Choroid plexus epithelial cell (primary cell): ENCODE results near the gene TBX1.

Source experiments
- DNase-seq: peaks from one replicate; pipeline ENCODE4 v3.0.0-alpha.2; 2010; ENCODE audit warnings: low read depth
- H3K4me3 ChIP-seq: 2 replicates; pipeline ENCODE4 v1.5.1; 2011; ENCODE audit warnings: low read depth, mild to moderate bottlenecking, control low read depth, low read length, moderate library complexity
- TF ChIP-seq, protein P1 (sequence below): conservative IDR thresholded peaks from 2 replicates; pipeline ENCODE4 v1.5.1; 2011; ENCODE audit warnings: low read depth, mild to moderate bottlenecking, control low read depth, inconsistent platforms, low read length, moderate library complexity

The TBX1 gene

GRCh38 chr22:19739911-19740449 lies 20.6 kb upstream of the TBX1 start:
- TF ChIP-seq, protein P1, sequence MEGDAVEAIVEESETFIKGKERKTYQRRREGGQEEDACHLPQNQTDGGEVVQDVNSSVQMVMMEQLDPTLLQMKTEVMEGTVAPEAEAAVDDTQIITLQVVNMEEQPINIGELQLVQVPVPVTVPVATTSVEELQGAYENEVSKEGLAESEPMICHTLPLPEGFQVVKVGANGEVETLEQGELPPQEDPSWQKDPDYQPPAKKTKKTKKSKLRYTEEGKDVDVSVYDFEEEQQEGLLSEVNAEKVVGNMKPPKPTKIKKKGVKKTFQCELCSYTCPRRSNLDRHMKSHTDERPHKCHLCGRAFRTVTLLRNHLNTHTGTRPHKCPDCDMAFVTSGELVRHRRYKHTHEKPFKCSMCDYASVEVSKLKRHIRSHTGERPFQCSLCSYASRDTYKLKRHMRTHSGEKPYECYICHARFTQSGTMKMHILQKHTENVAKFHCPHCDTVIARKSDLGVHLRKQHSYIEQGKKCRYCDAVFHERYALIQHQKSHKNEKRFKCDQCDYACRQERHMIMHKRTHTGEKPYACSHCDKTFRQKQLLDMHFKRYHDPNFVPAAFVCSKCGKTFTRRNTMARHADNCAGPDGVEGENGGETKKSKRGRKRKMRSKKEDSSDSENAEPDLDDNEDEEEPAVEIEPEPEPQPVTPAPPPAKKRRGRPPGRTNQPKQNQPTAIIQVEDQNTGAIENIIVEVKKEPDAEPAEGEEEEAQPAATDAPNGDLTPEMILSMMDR: no peak
- DNase-seq: no peak
- H3K4me3 ChIP-seq: no peak overlapping the region

- TF ChIP-seq, protein P1: no peak
- DNase-seq: no peak
Measured at GRCh38 chr22:19740586-19740985, 20.0 kb upstream of the TBX1 start.

GRCh38 chr22:19741053-19741452 lies 19.5 kb upstream of the TBX1 start:
- TF ChIP-seq, protein P1: no peak
- H3K4me3 ChIP-seq: no peak overlapping the region
- no peak for DNase-seq

More at GRCh38 chr22:19740586-19740985, 20.0 kb upstream of the TBX1 start:
- H3K4me3 ChIP-seq: no peak overlapping the region

DNA sequence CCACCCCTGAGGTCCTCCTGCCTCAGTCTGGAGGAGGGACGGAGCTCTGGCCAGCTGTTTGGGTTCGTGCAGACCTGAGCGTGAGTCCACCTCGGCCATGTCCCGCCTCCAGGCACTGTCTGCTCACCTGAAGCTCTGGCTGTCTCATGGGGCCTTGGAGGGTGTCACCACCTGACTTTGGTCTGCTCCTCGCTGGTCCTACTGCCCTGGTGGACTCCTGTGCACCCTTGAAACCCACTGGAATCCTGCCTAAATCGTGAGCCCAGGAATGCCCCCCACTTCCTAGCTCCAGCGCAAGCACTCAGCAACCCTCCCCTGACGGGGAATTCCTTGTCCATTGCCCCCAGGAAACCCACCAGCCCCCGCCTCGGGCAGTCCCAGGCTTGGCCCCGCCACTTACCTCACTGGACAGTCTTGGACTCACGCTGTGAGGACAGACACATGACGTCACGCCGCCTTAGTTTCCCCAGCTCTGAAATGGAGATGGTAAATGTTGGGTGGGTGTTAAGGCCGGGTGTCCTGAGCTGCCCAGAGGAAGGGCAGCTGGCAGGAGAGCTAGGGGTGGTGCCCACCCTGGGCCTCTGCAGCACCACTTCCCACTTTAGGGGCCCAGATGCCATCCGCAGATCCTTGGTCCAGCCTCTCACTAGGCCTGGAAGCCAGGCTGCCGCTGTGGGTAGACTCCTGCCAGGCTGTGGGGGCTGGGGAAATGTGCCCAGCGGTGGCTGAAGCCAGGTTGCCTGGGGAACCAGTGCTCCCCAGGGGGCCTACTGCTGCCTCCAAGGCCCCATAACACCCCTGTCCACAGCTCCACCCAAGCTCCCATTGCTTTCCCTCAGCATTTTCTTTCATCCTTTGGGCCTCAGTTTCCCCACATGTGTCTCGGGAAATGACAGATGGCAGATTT lies 18.2 kb upstream of the TBX1 start:
- DNase-seq: no peak
- no peak overlapping the region for H3K4me3 ChIP-seq
- TF ChIP-seq, protein P1: no peak

- no peak for DNase-seq
- TF ChIP-seq, protein P1: no peak
- H3K4me3 ChIP-seq: no peak overlapping the region
Measured at GRCh38 chr22:19743081-19743480, 17.5 kb upstream of the TBX1 start.

GRCh38 chr22:19743651-19744050 lies 16.9 kb upstream of the TBX1 start:
- no peak overlapping the region for H3K4me3 ChIP-seq
- DNase-seq: no peak
- TF ChIP-seq, protein P1: no peak
